Measurements from ENCODE around the gene EMILIN3.
A peak's percentile ranks its signal among the peaks of the same experiment; 100 is the strongest.

The EMILIN3 gene

DNA sequence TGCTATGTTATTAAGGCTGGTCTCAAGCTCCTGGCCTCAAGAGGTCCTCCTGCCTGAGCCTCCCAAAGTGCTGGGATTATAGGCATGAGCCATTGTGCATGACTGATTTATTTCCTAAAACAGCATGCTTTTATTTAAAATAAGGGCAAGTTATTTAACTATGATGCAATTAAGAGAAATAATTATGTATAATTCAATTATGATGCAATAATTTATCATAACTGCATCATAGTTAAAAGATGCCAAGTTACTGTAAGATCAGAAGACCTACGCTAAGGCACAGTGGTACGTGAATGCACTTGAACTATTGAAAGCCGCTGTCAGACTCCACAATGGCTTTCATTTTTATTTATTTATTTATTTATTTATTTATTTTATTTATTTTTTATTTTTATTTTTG is 24.3 kb upstream of the EMILIN3 start:
- no peak for DNase-seq

DNA sequence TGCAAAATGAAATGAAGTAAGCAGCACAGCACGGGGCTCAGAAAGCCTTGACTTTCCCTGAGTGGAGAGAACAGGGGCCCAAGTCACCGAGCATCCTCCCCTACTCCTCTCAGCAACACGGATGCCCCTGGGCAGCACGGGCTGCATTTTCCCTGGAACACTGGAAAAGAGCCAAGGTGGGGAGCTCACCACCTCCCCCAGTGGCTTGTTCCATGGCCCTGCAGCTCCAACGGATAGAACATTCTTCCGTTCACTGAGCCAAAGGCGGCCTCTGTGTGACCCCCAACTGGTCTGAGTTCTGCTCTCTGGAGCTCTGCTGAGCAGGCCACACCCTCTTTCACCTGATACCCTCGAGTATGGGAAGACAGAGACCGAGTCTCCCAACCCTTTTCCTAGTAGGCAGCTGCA is 20.8 kb upstream of the EMILIN3 start:
- DNase-seq = no peak

DNA sequence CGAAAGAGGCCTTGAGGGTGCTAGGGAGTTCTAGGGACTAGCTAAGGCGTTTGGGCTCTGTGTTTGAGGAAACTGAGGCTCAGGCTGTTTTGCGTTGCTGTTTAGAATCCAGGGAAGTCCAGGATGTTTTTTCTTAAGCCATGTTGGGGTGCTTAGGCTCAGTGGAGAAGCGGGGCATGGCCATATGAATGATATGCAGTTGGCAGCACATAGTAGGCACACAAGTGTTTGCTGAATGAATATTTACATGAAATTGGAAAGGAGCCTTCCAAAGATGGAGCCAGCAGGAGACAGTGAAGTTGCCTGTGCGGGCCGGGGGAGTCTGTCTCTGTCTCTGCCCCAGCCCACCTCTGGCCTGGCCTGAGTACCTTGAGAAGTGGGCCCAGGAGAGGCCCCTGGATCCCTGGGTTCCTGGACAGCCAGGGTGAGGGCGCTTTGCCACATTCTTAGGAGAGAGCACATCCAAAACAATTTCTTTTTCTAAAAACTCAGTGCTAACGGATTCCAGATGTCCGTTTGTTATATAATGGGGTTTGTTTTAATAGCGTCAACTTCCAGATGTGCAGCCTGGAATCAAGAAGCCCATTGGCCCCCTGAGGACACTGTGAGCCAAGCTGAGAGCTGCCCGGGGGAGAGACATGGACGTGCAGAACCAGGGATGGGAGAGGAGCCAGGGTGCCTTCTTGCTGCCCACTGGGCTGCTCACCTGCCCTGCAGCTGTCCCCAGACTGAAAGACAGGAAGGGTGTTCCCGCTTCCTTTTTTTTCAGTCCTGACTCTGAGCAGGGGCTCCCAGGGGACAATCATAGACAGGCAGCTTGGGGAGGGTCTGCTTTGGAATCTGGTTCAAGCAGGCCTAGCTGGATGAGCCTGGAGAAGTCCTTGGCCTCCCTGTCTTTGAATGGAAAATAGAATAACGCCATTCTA is 20.1 kb upstream of the EMILIN3 start:
- DNase-seq = no peak

DNA sequence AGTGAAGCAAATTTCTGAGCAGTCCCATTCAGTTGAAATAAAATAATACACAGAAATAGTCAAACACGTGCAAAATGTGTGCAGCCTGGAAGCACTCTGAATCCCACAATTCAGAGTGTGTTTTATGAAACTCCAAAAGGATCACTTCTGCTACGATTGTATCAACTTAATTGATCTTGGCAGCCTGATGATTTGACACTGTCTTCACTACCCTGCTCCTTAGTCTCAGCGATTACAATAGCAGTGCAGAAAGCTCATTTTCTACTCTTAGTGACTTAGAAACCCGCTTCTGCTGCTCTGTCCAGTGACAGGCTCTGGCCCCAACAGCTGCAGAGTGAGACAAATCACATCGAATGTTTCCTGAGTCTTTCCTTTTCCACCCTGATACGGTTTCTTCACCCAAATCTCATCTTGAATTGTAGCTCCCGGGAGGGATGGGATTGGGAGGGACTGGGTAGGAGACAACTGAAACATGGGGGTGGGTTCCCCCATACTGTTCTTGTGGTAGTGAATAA is 16.2 kb upstream of the EMILIN3 start:
- DNase-seq = no peak

DNA sequence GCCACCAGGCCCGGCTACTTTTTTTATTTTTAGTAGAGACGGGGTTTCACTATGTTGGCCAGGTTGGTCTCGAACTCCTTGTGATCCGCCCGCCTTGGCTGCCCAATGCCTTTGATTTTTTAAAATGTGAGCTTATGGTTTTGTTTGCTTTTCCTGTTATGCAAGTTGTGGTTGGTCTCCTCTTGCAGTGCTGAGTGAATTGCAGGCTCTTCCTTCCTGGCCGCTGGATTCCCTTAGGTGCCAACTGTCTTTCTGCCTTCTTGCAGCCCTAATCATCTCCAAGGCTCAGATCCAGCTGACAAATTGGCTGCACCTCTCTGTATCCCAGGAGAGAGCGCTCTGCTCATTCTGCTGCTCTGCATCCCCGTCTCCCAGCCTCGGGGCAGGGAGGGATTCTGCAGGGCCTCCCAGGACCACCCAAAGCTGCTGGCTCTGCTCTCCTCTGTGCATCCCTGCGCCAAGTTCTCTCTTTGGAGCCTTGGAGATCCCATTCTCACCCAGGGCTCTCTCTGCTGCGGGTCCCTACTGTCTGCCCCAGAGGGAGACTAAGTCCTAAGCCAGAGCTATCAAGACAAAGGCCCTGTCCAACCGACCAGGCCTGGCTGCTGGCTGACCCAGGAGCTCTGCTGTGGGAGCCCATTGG is 14.1 kb upstream of the EMILIN3 start:
- no peak for DNase-seq

DNA sequence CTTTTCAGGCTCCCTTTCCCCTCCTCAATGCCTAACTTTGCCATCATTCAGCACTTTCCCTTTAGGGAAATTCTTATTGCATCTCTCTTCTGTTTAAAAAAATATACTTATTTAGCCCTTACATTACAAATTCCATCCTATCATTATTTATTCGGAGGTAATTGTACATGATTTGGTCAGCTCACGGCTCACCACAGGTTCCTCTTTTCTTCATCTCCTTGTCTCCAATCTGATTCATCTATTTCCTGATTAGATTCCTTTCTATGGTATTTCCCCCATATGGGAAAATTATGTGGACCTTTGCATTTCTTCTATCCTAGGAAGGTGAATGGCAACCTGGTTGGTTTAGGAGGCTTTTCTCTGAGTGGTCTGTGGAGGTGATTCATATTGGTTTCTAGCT is 12.9 kb upstream of the EMILIN3 start:
- DNase-seq = no peak

DNA sequence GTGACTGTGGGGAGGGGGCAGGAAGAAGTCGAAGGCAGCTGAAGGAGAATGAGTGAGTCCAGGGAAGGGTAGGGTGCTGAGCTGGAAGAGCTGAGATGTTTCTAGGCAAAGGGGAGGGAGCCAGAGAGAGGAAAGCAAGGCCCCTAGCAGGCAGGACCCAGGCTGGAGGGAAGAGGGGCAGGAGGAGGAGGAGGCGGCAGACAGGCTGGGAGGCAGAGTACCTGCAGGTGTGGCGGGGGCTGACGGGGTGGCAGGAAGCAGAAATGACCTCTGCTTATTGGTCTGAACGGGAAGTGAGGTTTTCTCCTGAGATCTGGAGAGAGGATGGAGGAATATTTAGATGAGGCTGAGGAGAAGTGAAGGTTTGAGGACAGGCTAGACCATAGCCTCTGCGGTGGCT is 10.7 kb upstream of the EMILIN3 start:
- DNase-seq = no peak

DNA sequence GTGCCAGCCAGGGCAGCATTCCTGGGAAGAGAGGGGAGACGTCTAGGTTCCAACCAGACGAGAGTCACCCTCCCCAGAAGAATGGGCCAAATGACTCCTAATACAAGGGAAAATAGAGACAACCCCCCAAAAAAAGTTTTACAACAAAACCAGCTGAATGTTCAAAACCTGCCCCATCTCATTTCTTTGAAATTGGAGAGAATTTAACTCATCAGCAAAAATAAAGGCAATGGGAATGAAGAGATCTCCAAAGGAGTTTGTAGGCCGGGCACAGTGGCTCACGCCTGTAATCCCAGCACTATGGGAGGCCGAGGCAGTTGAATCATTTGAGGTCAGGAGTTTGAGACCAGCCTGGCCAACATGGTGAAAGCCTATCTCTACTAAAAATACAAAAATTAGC is 9.7 kb upstream of the EMILIN3 start:
- DNase-seq = no peak

DNA sequence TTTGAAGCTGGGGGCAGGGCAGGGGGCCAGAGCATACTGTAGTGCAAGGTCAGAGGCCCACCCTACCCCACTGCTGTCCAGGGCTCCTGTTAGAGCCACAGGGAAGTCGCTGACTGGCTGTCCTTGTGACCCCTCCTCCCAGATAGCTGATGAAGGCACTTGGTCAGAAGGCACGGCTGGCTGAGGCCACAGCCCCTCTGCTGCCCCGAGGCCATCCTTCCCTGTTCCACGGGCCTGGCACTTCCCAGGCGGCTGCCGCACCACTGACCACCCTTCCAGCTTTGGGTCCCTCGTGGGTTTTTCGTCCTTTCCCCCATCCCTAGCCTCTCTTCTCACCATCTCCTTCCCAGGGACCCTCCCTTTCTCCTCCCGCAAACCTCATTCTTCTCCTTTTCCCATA is 9.2 kb upstream of the EMILIN3 start:
- DNase-seq = no peak

DNA sequence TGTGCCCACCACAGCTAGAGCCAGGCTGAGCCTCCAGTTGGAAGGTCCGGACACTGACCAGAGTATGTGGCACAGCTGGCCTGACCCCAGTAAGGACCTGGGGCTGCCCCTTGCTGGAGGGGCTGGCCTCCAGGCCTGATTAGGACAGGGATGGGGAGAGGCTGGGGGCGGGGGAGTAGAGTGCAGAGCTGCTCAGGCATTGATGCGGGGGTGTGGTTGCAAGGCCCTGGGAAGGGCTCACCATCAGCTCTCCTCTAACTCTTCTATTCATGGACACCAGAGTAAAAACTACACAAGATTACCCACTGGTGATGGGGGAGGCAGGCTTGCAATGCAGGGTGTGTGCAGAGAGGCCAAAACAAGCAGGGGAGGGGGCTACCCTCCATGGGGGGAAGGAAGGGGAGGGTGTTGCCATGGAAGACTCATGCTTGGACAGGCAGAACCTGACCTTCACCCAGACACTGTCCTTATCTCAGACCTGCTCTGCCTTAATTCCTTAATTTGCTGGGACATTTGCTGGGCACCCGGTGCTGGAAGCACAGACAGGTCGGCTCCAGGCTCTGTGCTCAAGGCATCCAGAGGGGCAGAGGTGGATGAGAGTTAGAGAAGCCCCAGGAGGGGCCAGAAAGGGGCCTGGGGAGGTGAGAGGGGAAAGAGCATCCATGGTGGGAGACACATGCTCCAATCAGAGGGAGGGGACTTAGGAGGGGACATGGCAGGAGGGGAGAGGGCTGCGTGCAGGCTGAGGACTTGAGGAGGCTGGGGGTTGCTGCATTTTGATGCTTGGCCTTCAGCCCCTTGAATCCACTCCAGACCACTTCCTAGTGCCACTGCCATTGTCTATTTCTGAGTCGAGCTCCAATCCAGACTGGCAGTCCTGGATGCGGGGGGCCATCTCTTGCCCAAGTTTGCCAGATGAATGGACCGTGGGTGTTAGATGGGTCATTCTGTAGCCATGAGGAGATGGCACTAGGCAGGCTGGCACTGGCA is 7.6 kb upstream of the EMILIN3 start:
- DNase-seq = no peak

DNA sequence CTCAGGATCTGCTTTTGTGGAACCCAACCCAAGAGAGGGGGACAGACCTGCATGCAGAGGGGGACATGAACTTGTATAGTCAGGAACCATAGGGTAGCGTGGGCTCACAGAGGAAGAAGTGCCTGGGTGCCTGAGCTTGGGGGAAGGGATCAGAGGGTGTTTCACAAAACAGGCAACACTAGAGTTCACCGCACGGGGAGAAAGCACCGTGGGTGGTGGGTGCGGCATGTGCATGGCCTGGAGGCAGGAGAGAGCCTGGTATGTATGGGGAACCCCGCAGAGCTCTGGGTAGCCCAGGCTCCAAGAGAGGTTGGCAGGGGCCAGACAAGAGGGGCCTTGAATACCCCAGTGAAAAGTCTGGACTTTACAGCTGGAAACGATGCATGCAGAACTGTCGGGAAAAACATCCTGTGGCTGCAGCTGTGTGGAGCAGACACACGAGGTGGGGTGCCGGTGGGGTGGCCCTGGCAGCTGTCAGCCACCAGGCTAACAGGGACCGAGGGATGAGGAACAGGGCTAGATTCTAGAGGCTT is 6.7 kb upstream of the EMILIN3 start:
- no peak for DNase-seq

DNA sequence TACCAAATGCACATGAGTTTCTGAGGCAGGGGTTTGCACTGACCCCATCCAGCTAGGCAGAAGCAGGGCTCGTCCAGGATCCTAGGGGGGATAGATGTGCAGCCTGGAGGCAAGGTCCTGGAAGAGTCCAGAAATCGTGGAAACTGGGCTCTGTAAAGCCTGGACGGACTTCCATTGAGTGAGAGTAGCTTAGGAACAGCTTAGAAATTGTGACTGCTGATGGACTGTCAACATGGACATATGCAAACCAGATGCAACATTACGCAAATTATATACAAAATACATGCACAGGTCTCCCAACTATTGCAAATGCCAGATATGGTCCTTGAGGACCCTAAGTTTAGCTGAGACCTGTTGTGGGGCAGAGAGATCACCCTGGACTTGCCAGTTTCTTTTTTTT is 4.8 kb upstream of the EMILIN3 start:
- DNase-seq = no peak

DNA sequence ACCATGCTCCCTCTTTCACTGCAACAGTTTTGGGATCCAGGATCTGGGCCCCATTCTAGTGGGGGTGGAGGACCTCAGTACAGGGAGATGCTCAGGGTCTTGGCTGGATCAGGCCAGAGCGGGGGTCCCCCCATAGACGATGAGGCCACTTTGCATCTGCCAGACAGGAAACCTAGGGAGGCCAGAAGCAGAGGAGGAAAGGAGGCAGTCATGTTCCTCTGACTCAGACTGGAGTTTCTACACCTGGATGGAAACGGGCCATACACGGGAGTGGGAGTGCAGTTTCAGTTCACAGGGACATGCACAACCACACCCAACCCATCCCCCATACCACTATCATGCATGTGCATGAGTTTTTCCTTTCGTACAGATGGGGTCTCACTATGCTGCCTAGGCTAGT is 3.6 kb upstream of the EMILIN3 start:
- DNase-seq = no peak

DNA sequence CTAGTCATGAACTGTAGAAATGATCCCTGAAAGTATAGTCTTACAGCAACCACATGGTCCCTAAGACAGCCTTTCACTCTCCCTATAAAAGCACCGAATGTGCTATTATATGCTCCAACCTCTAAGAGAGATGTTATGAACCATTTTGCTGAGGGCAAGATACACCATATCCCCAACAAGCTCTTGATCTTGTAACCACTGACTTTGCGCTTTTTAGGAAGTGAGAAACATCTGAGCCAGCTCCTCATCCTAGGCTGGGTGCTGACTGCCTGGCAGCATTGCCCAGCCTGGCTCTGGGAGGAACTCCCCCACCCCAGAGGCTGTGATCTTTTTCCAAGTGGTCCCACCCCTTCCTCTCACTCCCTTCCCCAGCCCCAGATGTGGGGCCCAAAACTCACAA is 3.1 kb upstream of the EMILIN3 start:
- DNase-seq = no peak

DNA sequence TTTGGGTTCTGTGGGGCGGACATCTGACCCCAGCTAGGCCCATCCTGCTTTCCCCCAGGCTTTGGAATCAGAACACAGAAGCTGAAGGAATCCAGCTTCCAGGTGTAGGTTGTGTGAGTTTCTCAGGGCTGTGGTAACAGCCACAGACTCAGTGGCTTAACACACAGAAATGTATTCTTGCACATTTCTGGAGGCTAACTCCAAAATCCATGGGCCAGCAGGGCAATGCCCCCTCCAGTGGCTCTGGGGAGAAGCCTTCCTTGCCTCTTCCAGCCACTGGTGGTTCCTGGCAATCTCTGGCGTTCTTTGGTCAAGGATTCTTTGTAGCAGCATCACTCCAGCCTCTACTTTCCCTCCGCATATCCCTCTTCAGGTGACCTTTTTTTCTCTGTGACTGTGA is 1.3 kb upstream of the EMILIN3 start:
- no peak for DNase-seq

DNA sequence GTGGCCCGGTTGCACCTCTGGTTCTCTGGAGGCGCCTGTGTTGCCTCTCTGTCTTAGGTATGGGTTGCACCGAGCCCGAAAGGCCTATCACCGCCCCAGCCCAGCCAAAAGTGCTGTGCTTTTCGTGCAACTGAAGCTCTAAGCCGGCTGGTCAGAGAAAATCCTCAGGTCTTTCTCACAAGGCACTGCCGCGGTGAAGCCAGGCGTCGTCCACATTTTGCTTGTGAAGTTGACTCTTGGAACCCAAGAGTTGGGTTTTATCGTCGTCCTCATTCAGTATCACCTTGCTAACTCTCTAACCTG is 726 bp upstream of the EMILIN3 start:
- no peak for DNase-seq

DNA sequence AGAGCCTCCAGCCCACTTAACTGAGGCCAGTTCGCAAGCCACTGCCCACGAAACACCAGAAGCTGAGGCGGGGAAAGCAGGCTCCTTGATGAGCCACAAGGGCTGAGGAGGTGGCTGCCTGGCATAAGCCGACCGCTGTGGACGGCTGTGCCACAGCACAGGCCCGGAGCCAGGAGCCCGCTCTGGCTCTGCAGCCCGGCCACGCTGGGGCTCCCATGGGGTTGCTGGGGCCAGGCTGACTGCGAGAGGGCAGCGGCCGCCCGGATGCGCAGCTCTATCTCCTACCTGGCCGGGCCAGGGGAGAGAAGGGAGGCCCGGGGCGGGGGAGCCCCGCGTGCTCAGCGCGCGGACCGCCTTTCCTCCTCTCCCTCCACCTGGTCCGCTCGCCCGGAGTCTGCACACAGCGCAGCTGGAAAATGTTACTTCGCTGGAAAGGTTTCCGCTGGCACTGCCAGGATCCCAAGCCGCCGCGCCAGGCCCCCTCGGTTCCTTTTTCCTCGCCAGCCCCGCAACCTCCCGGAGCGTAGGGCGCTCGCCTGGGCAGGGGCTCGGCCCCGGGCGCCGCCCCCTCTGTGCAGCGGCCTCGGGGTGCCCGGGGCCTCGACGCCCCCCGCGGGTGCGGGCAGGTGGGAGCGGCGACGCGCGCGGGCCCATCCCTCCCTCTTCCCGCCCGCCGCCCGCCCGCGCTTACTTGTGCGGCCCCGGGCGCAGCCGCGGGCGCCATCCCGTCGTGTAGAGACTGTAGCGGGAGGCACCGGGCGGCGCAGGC is 657 bp downstream of the EMILIN3 start:
- peak; percentile 19 for DNase-seq

DNA sequence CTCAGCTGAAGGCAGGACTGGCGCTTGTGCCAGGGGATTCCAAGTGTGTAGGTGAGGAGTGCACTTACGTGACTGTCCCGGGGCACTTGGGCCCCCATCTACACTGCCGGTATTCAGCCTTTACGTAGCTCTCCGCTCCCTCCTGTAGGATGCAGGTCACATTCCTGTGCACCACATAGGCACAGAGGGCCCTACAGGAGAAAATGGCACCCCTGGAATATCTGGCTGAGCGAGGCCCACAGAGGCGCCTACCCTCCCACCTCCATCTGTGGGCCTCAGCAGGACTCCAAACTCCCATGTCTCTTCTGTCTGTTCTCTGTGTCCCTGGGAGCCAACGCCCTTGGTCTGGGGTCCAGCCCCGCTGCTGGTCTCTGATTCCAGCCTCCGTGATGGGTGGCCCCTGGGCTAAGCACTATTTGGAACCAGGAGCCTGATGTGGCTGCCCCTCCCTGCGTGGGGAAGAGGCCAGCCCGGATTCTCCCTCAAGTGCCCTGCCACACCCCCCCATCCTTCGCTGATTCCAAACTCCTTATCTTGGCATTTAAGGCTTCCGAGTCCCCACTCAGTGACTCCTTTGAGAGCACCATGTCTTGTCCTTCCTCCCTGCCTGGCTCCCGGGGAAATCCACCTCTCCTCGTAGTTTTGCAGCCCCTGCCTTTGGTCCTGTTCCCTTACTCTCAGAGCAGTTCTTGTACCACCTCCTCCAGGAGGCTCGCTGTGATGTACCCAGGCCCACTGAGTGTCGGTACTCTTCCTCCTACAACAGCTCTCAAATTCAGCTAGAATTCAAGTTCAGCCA is 1.5 kb downstream of the EMILIN3 start:
- no peak for DNase-seq

DNA sequence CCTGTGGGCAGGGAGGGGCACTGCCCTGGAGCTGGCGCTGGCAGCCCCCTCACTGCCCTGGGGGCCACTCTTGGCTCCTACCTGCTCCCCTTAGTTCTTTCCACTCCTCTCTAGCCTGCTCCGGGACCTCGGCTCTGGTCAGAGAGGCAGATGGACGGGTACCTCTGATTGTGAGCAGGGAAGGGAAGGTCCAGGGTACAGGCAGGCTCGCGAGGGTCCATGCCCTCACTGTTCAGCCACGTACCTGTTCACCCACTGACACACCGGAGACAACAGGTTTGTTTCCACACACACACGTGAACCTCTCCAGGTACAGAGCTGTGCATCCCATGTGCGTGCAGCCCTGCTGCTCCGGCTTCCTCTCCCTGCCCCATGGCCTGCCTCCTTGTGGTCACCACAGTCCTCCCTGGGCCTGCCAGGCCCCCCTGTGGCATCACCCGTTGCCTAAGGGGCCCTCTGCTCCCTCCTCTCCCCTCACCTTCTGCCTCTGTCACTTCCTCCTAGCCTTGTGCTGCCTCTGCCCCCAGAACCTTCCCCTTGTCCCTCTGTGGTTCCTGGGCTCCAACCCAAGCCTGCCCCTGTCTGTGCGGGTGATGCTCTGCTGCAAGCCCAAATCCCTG is 2.3 kb downstream of the EMILIN3 start:
- no peak for DNase-seq

DNA sequence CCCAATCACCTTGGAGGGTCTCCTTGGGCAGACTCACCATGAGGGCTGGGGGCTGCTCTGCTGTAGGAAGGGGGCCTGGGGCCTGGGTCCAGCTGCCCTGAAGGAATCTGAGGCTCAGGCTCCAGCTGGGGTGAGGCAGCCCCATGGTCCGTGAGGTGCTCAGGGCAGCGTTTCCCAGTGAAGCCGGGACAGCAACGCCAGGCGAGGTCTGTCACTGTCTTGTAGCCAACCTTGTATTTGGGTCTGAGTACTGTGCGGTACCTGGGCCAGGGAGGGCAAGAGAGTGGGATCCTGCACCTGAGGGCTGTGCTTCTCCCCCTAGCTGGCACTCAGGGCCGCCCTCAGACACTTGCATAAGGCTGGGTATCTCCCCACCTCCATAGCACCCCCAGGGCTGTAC is 3.0 kb downstream of the EMILIN3 start:
- no peak for DNase-seq

DNA sequence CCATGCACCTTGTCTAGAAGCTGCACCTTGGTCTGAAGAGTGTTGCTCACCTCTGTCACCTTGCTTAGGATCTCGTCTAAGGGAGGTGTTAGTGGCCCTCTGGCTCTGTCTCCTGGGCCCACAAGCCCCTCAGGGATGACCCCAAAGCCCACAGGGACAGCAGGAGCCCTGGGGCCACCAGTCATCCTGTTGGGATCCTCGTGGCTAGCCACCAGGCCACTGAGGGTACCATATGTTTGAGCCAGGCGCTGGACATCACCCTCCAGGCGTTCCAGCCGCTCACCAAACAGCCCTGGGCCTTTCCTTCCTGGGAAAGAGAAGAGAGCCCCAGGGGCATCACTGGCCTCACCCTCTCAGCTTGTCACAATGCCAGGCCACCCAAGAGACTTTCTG is 3.9 kb downstream of the EMILIN3 start:
- no peak for DNase-seq

Measured in NCI-H510A (cell line).